NCI-H2227 (cell line): ENCODE results near the gene SMURF2.
"Not testable (repeated sequence)": the region's sequence is repeated elsewhere in the genome, so short reads cannot be mapped to it uniquely, and the experiment has no call there.

Experiments
- DNase-seq: peaks from one replicate; lab custom pipeline; 2025; ENCODE audit not compliant: unreplicated experiment; lab: John Stamatoyannopoulos, UW

The SMURF2 gene

GRCh38 chr17:64661976-64662773 is at the start of gene SMURF2:
Gene SMURF2, minus strand, starts transcription at chr17:64662307. Its CDS starts 427 bp downstream, at chr17:64661880.
- peak; percentile 85 for DNase-seq

GRCh38 chr17:64709481-64709880 is 47.4 kb upstream of the SMURF2 start:
- DNase-seq = no peak

- DNase-seq = no peak
Measured at GRCh38 chr17:64707050-64707591, 45.0 kb upstream of the SMURF2 start.

- DNase-seq = no peak
Measured at GRCh38 chr17:64706224-64707049, 44.3 kb upstream of the SMURF2 start.

- no peak for DNase-seq
Measured at GRCh38 chr17:64702815-64703214, 40.7 kb upstream of the SMURF2 start.

- no peak for DNase-seq
Measured at GRCh38 chr17:64698725-64699124, 36.6 kb upstream of the SMURF2 start.

- no peak for DNase-seq
Measured at GRCh38 chr17:64694207-64694606, 32.1 kb upstream of the SMURF2 start.

- DNase-seq = no peak
Measured at GRCh38 chr17:64692187-64692586, 30.1 kb upstream of the SMURF2 start.

- no peak for DNase-seq
Measured at GRCh38 chr17:64689106-64689505, 27.0 kb upstream of the SMURF2 start.

- DNase-seq = no peak
Measured at GRCh38 chr17:64688481-64688880, 26.4 kb upstream of the SMURF2 start.

- DNase-seq = no peak
Measured at GRCh38 chr17:64687961-64688360, 25.9 kb upstream of the SMURF2 start.

- DNase-seq = no peak
Measured at GRCh38 chr17:64687376-64687775, 25.3 kb upstream of the SMURF2 start.

GRCh38 chr17:64686705-64687104 is 24.6 kb upstream of the SMURF2 start:
- no peak for DNase-seq

GRCh38 chr17:64685705-64686104 is 23.6 kb upstream of the SMURF2 start:
- DNase-seq = no peak

- no peak for DNase-seq
Measured at GRCh38 chr17:64683796-64684195, 21.7 kb upstream of the SMURF2 start.

GRCh38 chr17:64682261-64683181 is 20.4 kb upstream of the SMURF2 start:
- no peak for DNase-seq

GRCh38 chr17:64679710-64680216 is 17.7 kb upstream of the SMURF2 start:
- no peak for DNase-seq

GRCh38 chr17:64676763-64677162 is 14.7 kb upstream of the SMURF2 start:
- no peak for DNase-seq

GRCh38 chr17:64670843-64671590 is 8.9 kb upstream of the SMURF2 start:
- DNase-seq = not testable (repeated sequence)
